HCT116 (cell line): ENCODE measurements around the gene ZNF516. TPM values are rescaled to one million over a fixed set of nuclear protein-coding genes. Genes with fewer than 3 reads are reported as not detected.

Experiments used
- ATAC-seq: fragments of 200-7000 bp; cut with Tn5 transposase; 2 replicates; pipeline ENCODE4 v1.9.1; 2020; ENCODE audit warnings: mild to moderate bottlenecking, moderate library complexity
- BruUV-seq: library from RNA; stranded (reverse); fragments of 400-500 nt; replicated peaks from 2 replicates; lab custom pipeline; 2021; lab: Mats Ljungman, UMichigan
- CTCF ChIA-PET: fragments of 300-600 bp; sonication (Branson Sonifier 250); formaldehyde crosslinking; loops from one replicate; lab custom pipeline; 2021; ENCODE audit warnings: antibody characterized with exemption; lab: Charles Lee
- POLR2A ChIA-PET: fragments of 300-600, 350-600 bp; sonication (Branson Sonifier 250); formaldehyde crosslinking; loops from one replicate; lab custom pipeline; 2021; ENCODE audit warnings: antibody characterized with exemption; lab: Charles Lee
- RAD21 ChIA-PET, 2 experiments: fragments of 300-600 bp; sonication (Branson Sonifier 250); formaldehyde crosslinking; loops; one replicate each; lab custom pipeline; 2023; ENCODE audit warnings: low total read pairs in 2 of 2; ENCODE audit not compliant: uncharacterized antibody in 2 of 2, unreplicated experiment in 2 of 2, low non-redundant PET in 1 of 2; lab: Charles Lee
- DNase-seq: peaks from one replicate; pipeline ENCODE4 v3.0.0-alpha.2; 2010; ENCODE audit warnings: low read depth, low spot score
- H2AFZ ChIP-seq: fragments of 200-600 bp; shearing (Covaris generic), sonication (generic); 2 replicates; pipeline ENCODE4 v1.6.1; 2017; ENCODE audit warnings: low read depth, mixed run types, mixed read lengths, antibody characterized with exemption, low read length; ENCODE audit not compliant: poor library complexity, severe bottlenecking
- H3K27ac ChIP-seq: 2 replicates; pipeline ENCODE4 v1.5.1; 2012; ENCODE audit warnings: low read depth, low read length
- H3K27me3 ChIP-seq: fragments of 200-600 bp; sonication (generic); 2 replicates; pipeline ENCODE4 v1.6.1; 2016; ENCODE audit warnings: mixed run types, low read length, mixed read lengths; ENCODE audit not compliant: insufficient read depth
- H3K36me3 ChIP-seq, 2 experiments: fragments of 200-500 bp in 1 of 2; fragments of 200-600 bp in 1 of 2; sonication (Bioruptor generic) in 1 of 2; sonication (generic) in 1 of 2; 2 replicates each; pipeline versions ENCODE4 v1.5.1 to v1.6.1; 2014 to 2016; ENCODE audit warnings: low read length in 2 of 2, inconsistent platforms in 1 of 2, mixed read lengths in 1 of 2, mixed run types in 1 of 2; ENCODE audit not compliant: insufficient read depth in 2 of 2, control insufficient read depth in 1 of 2
- H3K4me1 ChIP-seq, 2 experiments: fragments of 200-600 bp in 1 of 2; sonication (generic) in 1 of 2; 2 replicates each; pipeline versions ENCODE4 v1.5.1 to v1.6.1; 2012 to 2017; ENCODE audit warnings: low read length in 2 of 2, inconsistent platforms in 1 of 2, mild to moderate bottlenecking in 1 of 2, mixed read lengths in 1 of 2, mixed run types in 1 of 2, moderate library complexity in 1 of 2; ENCODE audit not compliant: insufficient read depth in 2 of 2, control insufficient read depth in 1 of 2
- H3K4me2 ChIP-seq: fragments of 200-600 bp; sonication (generic); 2 replicates; pipeline ENCODE4 v1.6.1; 2017; ENCODE audit warnings: mixed run types, low read length, mixed read lengths
- H3K4me3 ChIP-seq, 2 experiments: fragments of 200-600 bp in 1 of 2; sonication (generic) in 1 of 2; replicated peaks in 1 of 2; 2 replicates each; pipeline ENCODE4 v1.5.1; 2011 to 2016; ENCODE audit warnings: low read length in 2 of 2, control low read depth in 1 of 2, low read depth in 1 of 2, mild to moderate bottlenecking in 1 of 2, mixed read lengths in 1 of 2, mixed run types in 1 of 2
- H3K79me2 ChIP-seq: fragments of 200-600 bp; sonication (generic); 2 replicates; pipeline ENCODE4 v1.6.1; 2017; ENCODE audit warnings: mild to moderate bottlenecking, mixed run types, low read length, moderate library complexity, mixed read lengths; ENCODE audit not compliant: insufficient read depth
- H3K9ac ChIP-seq: fragments of 200-600 bp; sonication (generic); 2 replicates; pipeline ENCODE4 v1.6.1; 2016; ENCODE audit warnings: low read length, mixed read lengths
- H3K9me2 ChIP-seq: fragments of 200-600 bp; sonication (generic), shearing (Covaris generic); 2 replicates; pipeline ENCODE4 v1.6.1; 2017; ENCODE audit warnings: mixed run types, mild to moderate bottlenecking, moderate library complexity; ENCODE audit not compliant: insufficient read depth
- H3K9me3 ChIP-seq, 2 experiments: fragments of 200-500 bp in 1 of 2; fragments of 200-600 bp in 1 of 2; sonication (Bioruptor generic) in 1 of 2; sonication (generic) in 1 of 2; 2 replicates each; pipeline ENCODE4 v1.6.1; 2014 to 2017; ENCODE audit warnings: low read length in 2 of 2, mixed read lengths in 2 of 2, inconsistent platforms in 1 of 2, low read depth in 1 of 2, mild to moderate bottlenecking in 1 of 2, mixed run types in 1 of 2, moderate library complexity in 1 of 2; ENCODE audit not compliant: control insufficient read depth in 1 of 2, insufficient read depth in 1 of 2
- H4K20me1 ChIP-seq: fragments of 200-600 bp; sonication (generic), shearing (Covaris generic); 2 replicates; pipeline ENCODE4 v1.6.1; 2017; ENCODE audit warnings: mixed run types, mild to moderate bottlenecking, moderate library complexity; ENCODE audit not compliant: insufficient read depth
- CEBPB ChIP-seq: IDR thresholded peaks from 2 replicates; pipeline ENCODE4 v1.6.1; 2012; ENCODE audit warnings: low read depth
- EGR1 ChIP-seq: IDR thresholded peaks from 2 replicates; pipeline ENCODE4 v1.6.1; 2012; ENCODE audit warnings: low read depth
- POLR2AphosphoS5 ChIP-seq: IDR thresholded peaks from 2 replicates; pipeline ENCODE4 v1.6.1; 2011; ENCODE audit warnings: mild to moderate bottlenecking, low read depth, low read length, moderate library complexity
- SP1 ChIP-seq: IDR thresholded peaks from 2 replicates; pipeline ENCODE4 v1.6.1; 2012; ENCODE audit warnings: low read depth
- TCF7L2 ChIP-seq: IDR thresholded peaks from 2 replicates; pipeline ENCODE4 v1.7.0; 2011; ENCODE audit warnings: borderline replicate concordance, inconsistent platforms; ENCODE audit not compliant: insufficient read depth, insufficient read length; ENCODE audit errors: extremely low read depth
- intact Hi-C: fragments of 100-400 bp; cut with micrococcal nuclease; formaldehyde crosslinking; loops from 2 replicates; pipeline ENCODE4 v1.10.0; 2022
- total RNA-seq: library from RNA; stranded (reverse); gene quantifications from one replicate; pipeline ENCODE4 v1.2.1, GENCODE V29; 2021; ENCODE audit not compliant: unreplicated experiment

The ZNF516 gene
- total RNA-seq, 1 experiment from 2014 or later, result 32.0 TPM

DNA sequence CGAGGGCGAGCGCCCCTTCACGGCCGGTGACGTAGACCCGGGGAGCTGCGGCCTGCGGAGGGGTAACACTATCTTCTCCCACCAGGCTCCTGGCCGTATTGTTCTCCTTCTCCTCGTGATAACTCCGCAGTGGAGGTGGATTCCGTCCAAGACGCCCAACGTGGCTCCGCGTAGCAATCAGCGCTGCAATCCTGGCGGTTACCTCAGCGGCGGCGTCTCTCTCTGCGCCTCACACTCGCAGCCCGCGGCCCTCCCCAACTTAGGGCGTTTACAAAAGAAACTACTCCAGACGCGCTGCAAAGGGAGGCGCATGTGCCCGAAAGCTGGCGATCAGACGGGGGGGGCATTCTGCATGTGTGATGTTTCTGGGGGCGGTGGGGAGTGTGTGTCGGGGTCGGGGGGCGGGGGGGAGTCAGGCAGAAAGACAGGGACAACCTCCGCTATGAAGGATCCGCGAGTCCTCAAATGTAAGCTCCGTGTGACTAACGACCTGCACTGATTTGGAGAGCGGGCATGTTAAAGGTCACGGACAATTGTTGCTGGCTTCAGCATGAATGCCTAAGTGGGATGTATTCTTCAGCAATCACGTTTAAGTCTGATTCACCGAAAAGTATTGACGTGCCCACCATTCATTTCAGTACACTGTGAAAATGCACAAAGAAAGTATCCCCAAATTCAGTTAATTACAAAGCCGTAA lies 1.3 kb upstream of the ZNF516 start:
- BruUV-seq, result no TSS peak
- DNase-seq (no peak), ATAC-seq (peak; percentile 37)
- H3K27ac ChIP-seq, result peak overlapping the region; percentile 52; the same call in 1 of the 2 replicates
- H3K9me2 ChIP-seq, result no peaks in the 10 kb centered on the region
- H3K4me2 ChIP-seq, result peak overlapping the region; percentile 98
- no peaks in the 10 kb centered on the region for H3K9me3 ChIP-seq
- TF ChIP-seq POLR2AphosphoS5 (peak; percentile 61), EGR1 (no peak)
- CTCF ChIA-PET, result no interaction called here
- peak overlapping the region; percentile 59; the same call in 1 of the 2 replicates for H3K9ac ChIP-seq
- no peaks in the 10 kb centered on the region for H3K27me3 ChIP-seq
- no peaks in the 10 kb centered on the region for H3K36me3 ChIP-seq
- H3K79me2 ChIP-seq, result peaks cover 4% of the 10 kb centered on the region; the same call in 1 of the 2 replicates
- POLR2A ChIA-PET, result no interaction called here
- peaks cover 0 to 32% of the 10 kb centered on the region in 2 experiments; a peak in 2 of 4 replicates for H3K4me1 ChIP-seq
- peak overlapping the region; percentile 57 to 73 for H3K4me3 ChIP-seq
- H2AFZ ChIP-seq, result peak overlapping the region; percentile 61
- H4K20me1 ChIP-seq, result no peaks in the 10 kb centered on the region
- RAD21 ChIA-PET, result no interaction called here
- intact Hi-C loops, result loop anchor here (5.0 to 10.0 kb wide), 3 partner anchors 61 to 308 kb away; no protein-coding TSS in a partner anchor

DNA sequence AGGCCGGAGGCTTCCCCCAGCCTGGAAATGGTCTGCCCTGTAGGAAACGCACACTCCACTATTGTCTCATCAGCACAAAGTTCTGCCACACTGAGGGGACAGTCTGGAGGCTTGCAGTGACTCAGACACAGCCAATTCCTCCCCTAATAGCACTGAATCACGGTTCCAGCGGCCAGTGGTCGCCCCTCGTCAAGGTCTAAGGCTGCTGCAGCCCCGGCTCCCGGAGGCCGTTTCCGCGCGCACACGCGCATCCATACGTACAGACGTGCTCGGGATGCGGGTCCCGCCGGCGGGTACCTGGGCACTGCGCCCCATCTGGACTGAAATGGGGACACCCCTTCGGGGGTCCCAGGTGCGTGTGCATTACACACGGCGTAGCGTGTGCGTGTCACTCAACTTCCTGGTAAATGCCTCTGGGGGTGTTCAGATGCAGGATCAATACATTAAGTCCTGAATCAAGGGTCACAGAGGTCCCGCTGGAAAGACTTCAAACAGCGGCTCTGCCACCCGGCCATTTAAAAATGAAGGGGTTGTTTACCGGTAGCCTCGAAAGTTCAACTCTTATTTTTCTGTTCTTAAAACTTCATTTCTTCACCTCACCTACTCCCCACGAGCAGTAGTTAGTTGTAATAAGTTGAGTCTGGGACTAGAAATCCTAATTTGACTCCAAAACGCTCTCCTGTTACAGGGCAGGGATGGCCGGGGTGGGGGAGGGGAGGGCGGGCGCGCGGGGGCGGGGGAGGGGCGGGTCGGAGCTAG lies 572 bp upstream of the ZNF516 start:
- Histone ChIP-seq H3K4me2 (peak overlapping the region; percentile 98), H3K27ac (peak overlapping the region; percentile 56; the same call in 1 of the 2 replicates), H4K20me1 (no peaks in the 10 kb centered on the region), H3K9ac (peak overlapping the region; percentile 61), H3K4me3 (peak overlapping the region; percentile 57 to 73), H3K9me2 (no peaks in the 10 kb centered on the region), H3K4me1 (peaks cover 0 to 35% of the 10 kb centered on the region in 2 experiments; a peak in 2 of 4 replicates), H3K36me3 (no peaks in the 10 kb centered on the region), H2AFZ (peak overlapping the region; percentile 70), H3K9me3 (no peaks in the 10 kb centered on the region), H3K27me3 (no peaks in the 10 kb centered on the region), H3K79me2 (peaks cover 4% of the 10 kb centered on the region; the same call in 1 of the 2 replicates)
- ATAC-seq, result peak; percentile 45
- TF ChIP-seq TCF7L2 (peak; percentile 60), SP1 (no peak), POLR2AphosphoS5 (peak; percentile 72), CEBPB (no peak)
- DNase-seq, result no peak
- ChIA-PET POLR2A (no interaction called here), RAD21 (no interaction called here), CTCF (no interaction called here)
- intact Hi-C loops, result loop anchor here (5.0 to 10.0 kb wide), 3 partner anchors 62 to 309 kb away; no protein-coding TSS in a partner anchor
- no TSS peak for BruUV-seq
